ENCODE data around the gene KBTBD3.
"Not testable (repeated sequence)": the region's sequence is repeated elsewhere in the genome, so short reads cannot be mapped to it uniquely, and the experiment has no call there.

Gene KBTBD3

GRCh38 chr11:106061249-106061784, 15.8 kb downstream of the KBTBD3 start:
- no peak for DNase-seq

GRCh38 chr11:106059617-106060016, 17.5 kb downstream of the KBTBD3 start:
- DNase-seq: no peak

DNA sequence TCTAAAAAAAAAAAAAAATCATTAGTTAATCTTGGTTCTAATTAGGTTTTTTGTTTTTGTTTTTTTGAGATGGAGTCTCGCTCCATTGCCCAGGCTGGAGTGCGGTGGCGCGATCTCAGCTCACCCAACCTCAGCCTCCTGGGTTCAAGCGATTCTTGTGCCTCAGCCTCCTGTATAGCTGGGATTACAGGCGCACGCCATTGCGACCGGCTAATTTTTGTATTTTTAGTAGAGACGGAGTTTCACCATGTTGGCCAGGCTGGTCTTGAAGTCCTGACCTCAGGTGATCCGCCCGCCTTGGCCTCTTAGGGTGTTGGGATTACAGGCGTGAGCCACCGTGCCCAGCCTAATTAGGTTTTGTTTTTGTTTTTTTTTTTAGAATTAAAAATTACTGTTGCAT, 18.8 kb downstream of the KBTBD3 start:
- not testable (repeated sequence) for DNase-seq

GRCh38 chr11:106051103-106051502, 26.0 kb downstream of the KBTBD3 start:
- DNase-seq: no peak

- no peak for DNase-seq
Observed at GRCh38 chr11:106049727-106050476, 27.2 kb downstream of the KBTBD3 start.

- no peak for DNase-seq
Observed at GRCh38 chr11:106047631-106048030, 29.5 kb downstream of the KBTBD3 start.

DNA sequence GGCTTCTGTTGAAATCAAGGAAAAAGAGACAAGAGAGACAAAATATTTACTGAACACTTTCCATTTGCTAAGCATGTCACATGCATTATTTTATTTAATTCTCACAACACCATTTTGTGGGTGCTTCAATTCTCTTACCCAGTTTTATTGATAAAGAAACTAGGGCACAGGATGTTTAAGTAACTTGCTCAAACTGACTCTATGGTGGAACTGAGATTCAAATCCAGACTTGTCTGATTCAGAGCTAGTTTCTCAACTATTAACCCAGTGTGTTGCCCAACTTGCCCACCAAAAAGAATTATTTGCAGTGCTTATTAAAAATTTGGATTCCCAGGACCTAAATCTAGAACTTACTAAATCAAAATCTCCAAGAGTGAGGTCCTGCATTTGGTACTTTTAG, 33.6 kb downstream of the KBTBD3 start:
- DNase-seq: no peak

- DNase-seq: no peak
Observed at GRCh38 chr11:106032861-106033260, 44.3 kb downstream of the KBTBD3 start.

GRCh38 chr11:106031936-106032335, 45.2 kb downstream of the KBTBD3 start:
- DNase-seq: no peak

DNA sequence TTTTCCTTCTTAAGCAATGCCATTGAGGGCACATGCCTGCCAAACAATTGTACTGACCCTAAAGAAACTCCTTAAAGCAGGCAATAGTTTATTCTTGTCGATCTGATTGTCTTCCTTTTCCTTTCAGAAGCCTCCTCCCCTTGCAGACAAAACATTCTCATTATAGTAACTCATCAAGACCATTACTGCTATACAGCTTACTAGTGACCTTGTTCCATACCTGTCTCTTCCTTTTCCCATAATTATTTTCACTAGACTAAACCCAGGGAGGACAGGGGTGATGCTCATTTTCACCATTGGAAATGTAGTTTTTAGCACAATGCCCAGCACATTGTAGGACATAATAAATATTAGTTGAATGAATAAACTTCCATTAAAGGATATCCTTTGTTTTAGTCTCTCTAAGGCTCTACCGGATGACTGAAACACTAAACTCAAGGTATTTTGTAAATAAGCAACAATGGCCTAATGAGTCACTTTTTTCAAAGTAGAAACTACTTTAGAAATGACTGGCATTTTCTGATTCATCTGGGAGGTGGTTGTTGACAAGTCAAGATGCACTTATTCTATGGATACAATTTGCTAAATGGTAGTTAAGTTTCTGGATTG, 45.8 kb downstream of the KBTBD3 start:
- no peak for DNase-seq

GRCh38 chr11:106030609-106031008, 46.5 kb downstream of the KBTBD3 start:
- DNase-seq: no peak

DNA sequence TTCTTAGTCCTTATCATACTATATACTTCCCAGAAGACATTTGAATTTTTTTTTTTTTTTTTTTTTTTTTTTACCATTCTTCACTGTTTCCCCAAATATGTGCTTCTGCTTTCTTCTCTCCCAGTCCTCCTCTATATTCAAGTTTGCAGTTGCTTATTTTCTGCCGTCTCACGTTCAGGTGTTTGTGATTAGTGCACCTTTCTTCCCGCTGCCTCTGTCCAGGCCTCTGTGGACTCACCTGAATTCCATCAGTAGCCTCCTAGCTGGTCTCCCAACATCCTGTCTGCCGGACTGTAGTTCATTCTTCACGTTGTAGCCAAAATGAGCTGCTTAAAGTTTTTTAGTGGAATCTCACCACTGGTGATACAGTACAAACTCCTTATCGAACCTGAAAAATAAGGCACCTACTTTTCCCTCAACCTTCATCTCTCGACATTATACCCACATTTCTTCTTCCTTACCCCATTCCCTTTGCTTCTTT, 54.3 kb downstream of the KBTBD3 start:
- no peak for DNase-seq

DNA sequence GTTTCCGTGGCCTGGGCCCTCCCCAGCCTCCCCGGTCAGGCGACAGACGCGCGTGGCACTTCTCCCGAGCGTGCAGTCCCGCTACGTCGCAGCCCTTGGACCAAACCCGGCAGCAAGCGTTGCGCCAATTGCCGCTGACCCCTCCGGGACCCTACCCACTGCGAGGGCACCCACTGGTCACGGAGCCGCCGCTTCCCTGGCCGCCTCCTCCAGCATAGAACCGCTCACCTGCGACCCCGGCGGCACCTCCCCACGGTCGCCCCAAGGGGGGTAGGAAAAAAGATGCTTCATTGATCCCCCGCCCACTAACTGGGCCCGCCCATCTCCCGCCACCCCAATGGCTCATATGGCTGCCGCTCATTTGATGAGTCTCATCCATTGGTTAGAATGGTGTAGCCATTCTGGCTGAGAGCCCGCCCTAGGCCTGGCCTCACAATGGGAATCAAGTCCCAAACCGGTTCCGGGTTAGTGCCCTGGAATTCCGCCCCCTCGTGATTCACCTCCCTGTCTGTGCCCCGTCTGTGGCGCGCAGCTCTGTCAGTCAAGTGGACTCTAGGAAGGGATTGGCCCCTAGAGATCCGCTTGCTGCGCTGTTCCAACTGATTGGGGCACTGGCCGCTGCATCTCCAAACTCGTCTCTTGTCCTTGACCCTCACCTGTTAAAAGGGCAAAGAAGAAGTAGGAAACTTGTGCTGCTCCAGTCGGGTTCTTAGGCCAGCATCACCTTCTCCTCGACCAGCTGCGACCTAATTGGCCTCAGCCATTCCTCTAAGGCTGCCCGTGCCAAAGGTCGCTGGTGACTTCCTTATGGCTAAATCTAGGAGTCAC, 55.0 kb downstream of the KBTBD3 start, which contains the start of gene MSANTD4:
Gene MSANTD4 (minus strand): TSS at position 274 of the 828 bp plus-strand sequence. CDS start 11,323 bp downstream, outside the sequence.
- peak; percentile 94 to 98 for DNase-seq

DNA sequence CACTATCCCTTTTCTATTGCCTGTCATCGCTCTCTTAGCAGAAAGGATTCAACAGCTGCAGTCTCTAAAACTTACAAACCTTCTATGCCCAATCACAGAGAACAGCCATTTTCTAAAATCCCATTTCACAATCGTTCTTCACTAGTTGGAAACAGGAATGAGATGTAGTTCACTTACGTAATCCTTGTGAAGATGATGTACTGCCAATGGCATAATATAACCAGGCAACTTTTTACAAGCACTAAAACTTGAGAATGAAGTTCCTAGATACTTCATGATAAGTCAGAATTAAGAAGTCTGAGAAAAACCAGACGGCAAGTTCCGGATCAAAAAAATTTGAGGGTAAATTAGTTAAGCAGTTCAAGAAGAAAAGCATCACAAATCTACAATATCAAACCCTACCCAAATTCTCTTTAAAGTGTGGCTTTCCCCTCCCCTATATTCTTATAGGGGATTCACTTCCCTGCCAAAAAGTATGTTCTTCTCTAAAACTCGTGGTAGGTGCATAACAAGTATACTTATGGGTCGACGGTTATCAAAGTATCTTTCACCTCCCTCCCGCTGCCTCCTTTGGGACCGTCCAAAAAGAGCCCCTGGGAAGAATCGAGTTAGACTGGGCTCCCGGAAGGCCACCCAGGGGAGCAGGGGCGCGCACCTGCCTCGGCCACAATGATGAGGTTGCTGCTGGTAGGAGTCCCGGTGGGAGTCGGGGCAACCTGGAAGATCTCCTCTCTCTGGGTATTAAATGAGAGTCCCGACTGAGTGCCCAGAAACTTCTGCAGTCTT, 55.8 kb downstream of the KBTBD3 start:
- no peak for DNase-seq

DNA sequence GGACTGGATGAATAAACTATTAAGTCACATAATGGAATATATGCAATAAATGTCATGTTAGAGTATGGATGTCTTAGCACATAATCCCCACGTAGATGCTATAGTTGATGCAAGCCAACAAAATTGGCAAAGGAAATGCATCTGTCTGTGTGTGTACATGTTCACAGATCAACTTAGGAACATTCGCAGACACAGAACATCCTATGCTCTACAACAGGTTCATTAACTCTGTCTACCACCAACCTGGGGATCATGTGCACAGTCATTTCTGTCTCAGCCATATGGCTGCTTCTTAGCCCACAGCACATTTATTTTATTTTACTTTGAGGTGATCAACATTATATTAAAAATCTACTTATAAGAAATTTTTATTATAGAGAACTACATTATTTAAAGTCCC, 60.1 kb downstream of the KBTBD3 start:
- DNase-seq: no peak

DNA sequence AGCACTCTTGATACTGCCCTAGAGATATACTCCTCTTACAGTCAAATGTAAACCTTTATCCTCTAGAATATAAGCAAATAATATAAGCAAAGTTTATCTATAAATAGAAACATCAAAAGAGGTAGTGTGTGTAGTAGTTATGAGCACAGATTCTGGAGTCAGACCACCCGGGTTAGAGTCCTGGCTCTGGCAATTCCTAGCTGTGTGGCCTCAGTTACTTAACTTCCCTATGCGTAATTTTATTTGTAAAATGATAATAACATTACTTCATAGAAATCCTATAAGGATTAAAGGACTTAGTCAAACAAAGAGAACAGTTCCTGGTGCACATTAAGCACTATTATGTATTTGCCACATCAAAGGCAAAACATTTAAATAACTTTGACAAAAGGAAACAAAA, 62.1 kb downstream of the KBTBD3 start:
- no peak for DNase-seq

- no peak for DNase-seq
Observed at GRCh38 chr11:106014620-106015019, 62.5 kb downstream of the KBTBD3 start.

GRCh38 chr11:106014035-106014434, 63.1 kb downstream of the KBTBD3 start:
- DNase-seq: no peak

GRCh38 chr11:106012744-106013143, 64.4 kb downstream of the KBTBD3 start:
- no peak for DNase-seq

DNA sequence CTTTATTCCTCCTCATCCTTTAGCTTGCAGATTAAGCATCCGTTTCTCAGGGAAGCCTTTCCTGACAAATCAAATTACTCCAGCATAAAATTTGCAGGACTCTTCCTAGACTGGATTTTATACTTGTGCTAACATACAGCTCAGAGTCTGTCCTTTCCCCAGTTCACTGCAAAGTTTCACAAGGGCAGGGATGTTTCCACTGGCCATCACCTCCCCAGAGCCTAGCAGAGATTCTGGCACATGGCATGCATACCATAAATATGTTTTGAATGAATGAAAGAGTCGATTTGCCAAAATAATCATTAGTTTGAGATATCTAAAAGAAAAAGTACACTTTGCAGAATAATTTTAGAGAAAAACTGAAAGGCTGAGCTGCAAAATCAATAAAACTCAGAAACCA, 65.7 kb downstream of the KBTBD3 start:
- no peak for DNase-seq

DNA sequence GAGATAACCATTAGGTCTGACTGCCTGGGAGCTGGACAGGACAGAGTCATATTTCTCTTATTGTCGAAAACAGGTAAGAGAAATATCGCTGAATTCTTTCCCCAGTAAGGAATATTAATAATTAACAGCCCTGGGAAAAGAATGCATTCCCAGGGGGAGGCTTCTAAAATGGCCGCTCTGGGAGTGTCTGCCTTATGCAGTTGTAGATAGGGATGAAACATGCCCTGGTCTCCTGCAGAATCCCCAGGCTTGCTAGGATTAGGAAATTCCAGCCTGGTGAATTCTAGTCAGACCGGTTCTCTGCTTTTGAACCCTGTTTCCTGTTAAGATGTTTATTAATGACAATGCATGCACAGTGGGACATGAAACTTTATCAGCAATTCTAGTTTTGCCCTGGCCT, 74.1 kb downstream of the KBTBD3 start:
- DNase-seq: not testable (repeated sequence)

DNA sequence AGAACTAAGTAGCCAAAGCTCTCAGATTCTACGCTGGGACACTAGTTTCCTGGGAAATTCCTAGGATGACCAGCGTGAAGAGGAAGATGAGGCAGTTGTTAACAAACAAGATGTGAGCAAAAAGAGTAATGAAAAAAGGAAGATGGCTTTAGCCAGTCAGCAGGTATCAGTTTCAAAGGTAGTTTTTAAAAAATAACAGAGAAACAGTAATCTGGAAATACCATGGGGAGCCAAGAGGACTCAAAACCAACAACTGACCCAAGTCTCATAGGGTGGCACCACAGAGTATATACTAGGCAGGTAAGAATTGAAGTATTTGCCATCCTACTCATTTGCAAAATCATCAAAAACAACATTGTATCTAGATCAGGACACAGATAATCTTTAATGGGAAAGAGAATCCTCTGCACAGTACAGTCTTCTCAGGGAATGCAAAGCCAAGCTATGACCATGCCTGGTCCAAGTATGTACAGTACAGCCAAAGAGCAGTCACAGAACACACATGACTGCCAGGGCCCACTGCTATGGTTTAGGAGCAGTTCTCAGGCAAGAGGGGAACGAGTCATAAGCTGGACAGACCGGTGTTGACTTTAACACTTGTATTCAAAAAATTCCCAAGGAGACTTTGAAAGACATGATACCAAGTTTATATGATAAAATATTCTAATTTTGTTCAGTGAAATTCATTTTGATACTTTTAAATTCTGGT, 75.7 kb downstream of the KBTBD3 start:
- DNase-seq: no peak

All from stimulated activated CD4-positive, alpha-beta T cell treated with anti-CD3 and anti-CD28 coated beads, Interleukin-2, amount 100 ng/mL, for 24 hours (primary cell).